DMS114 treated with DMSO at 0.1 percent for 48 hours (cell line): ENCODE data around the gene S100A2.

Source experiments
- DNase-seq: peaks from one replicate; lab custom pipeline; 2025; ENCODE audit not compliant: unreplicated experiment; lab: John Stamatoyannopoulos, UW

The S100A2 gene

GRCh38 chr1:153546796-153547559 lies 18.7 kb downstream of the S100A2 start:
- DNase-seq = no peak

- DNase-seq = no peak
Observed at GRCh38 chr1:153546371-153546770, 19.3 kb downstream of the S100A2 start.

- no peak for DNase-seq
Observed at GRCh38 chr1:153545067-153546055, 20.3 kb downstream of the S100A2 start, which contains the start of gene S100A4. TSS of gene S100A4 (minus strand) at chr1:153545806. CDS start at chr1:153544794, 1,012 bp downstream.

DNA sequence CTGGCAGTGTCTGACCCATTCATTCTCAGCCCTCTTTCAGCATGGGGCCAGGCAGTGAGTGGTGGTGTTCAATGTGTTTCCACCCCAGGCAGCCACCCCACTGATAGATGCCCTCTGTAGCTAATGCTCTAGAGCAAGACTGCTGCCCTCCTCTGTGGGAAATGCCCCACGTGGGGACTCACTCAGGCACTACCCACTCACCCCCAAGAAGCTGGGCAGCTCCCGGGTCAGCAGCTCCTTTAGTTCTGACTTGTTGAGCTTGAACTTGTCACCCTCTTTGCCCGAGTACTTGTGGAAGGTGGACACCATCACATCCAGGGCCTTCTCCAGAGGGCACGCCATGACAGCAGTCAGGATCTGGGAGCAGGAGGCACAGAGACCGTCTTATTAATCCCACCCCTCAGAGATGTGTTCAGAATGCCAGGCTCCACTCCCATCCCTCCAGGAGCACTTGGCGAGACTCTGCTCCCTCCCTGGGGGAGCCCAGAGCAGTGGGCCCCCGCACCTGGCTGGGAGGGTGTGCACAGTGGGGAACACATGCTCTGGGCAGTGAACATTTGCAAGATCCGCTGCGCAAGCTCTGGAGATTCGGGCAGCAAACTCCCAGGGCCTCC lies 21.1 kb downstream of the S100A2 start:
- no peak for DNase-seq

- no peak for DNase-seq
Observed at GRCh38 chr1:153543736-153544135, 21.9 kb downstream of the S100A2 start.

DNA sequence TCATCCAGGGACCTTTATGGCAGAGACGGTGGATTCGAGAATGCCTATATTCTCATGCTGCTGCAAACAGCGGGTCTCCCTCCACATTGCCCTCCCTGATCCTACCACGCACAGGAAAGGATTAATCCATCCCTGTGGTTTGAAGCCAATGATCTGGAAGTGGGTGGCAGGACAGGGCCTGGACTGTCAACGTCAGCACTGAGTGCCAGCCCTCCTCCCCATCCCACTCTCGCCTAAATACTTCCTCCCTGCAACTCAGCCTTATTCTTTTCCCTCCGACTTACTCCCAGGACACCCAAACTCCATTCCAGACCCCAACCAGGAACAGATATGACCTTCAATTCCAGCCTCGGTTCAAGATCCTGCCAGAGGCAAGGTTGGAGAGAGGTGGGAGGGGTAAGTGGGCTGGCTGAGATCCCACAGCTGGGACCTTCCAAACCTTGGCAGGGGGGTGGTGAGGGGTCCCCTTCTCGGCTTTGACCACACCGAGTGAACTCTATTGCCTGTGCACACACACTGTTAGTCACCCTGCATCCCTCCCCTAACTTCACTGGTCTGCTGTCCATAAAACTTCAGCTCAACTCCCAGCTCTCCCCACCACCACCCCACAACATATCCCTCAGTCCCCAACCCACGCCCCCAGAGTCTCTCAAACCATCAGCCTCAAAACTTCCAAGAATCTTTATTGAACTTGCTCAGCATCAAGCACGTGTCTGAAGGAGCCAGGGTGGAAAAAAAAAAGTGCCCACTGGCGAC lies 22.5 kb downstream of the S100A2 start:
- DNase-seq = no peak

- no peak for DNase-seq
Observed at GRCh38 chr1:153541641-153542590, 23.7 kb downstream of the S100A2 start.

GRCh38 chr1:153540394-153541361 lies 25.0 kb downstream of the S100A2 start, which contains the start of gene S100A5:
TSS of gene S100A5 (minus strand) at chr1:153540934. CDS start at chr1:153540191, 743 bp downstream.
- DNase-seq = no peak

DNA sequence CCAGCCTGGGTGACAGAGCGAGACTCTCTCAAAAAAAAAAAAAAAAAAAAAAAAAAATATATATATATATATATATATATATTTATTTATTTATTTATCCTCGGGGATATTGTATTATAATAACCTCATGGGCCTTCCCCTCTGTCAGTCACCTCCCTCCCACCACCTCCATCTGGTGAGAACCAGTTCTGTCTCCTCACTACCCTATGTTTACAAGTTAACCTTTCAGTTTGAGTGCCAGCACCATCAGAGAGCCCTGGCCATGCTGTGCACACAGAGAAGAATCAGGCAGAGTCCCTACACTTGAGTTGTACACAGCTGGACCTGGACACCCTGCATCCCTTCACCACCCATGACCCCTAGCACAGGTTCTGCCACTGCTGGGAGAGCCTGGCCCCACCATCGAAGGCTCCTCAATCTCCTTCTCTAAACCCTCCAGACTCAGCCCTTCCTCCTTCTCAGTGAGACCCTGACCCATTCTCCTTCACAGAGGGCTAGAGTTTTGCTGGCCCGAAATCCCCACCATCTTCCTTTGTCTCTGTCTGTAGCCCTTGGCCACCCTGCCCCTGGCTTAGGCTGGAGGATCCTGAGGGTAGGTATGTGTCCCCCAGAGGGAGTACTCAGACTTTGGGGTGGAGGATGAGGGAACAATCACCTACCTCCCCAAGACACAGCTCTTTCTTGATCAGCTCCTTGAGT lies 26.1 kb downstream of the S100A2 start:
- DNase-seq = no peak

DNA sequence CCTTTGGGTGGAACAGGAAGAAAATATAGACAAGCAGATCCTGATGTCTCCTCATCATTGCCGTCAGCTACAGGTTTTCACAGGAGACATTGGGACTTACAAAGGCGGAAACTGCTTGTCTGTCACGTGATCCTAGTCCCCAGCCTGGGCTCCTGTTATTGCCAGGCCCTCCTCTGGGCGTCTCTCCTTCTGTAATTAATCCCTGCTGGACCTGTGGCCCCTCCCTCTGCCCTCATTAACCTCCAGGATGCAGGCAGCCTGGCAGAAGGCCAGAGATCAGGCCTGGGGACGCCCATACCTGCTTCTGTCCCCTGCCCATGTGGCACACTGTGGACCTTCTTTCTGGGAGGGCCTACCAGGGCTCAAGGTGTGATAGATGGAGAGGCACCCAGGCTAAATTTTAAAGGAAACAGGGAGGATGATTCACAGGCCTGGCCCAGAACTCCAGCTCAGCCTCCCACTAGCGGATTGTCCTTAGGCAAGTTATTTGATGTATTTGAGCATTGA lies 27.3 kb downstream of the S100A2 start:
- DNase-seq = no peak

DNA sequence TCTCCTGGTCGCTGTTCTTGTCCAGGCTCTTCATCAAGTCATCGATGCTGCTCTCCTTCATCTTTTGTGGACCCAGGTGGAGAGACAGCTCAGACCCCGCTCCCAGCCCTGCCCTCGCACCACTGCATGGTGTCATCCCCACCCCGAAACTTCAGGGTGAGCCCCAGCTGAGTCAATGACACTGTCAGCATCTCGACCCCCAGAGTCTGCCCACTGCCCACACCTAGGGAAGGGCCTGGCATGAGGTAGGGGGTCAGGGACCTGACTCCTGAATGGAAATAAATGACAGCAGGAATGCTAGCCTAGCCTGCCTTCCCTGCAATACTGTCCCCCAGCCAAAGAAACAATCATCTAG lies 28.3 kb downstream of the S100A2 start:
- no peak for DNase-seq

- no peak for DNase-seq
Observed at GRCh38 chr1:153536671-153537375, 28.8 kb downstream of the S100A2 start.

DNA sequence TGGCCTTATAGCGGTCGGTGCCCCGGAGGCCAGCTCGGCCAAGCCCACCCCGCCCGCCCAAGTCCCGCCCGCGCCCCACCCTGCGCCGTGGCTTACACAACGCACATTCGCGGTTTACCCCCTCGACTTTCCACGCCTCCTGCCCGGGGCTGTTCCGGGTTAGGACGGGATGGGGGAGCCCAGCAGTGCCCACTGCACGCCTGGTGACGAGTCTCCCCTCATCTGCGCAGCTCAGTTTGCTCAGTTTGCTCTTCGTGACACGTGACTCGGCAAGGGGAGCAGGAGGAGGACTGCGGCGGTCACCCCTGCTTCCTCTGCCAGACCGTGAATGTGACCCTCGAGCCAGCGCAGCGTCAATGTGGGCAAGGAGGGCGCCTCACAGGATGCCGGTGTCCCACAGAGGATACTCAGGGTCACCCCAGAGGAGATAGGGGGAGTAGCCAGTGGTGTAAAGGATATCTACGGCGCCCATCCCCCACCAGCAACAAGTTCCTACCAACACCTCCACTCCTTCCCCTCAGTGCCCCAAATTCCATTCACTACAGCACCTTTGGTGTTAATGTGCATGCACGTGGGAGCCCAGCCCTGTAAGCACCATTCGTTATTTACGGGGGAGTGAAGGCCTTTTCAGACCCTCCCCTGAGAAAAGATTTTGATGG lies 29.5 kb downstream of the S100A2 start:
- peak; percentile 32 for DNase-seq

- no peak for DNase-seq
Observed at GRCh38 chr1:153535242-153536011, 30.2 kb downstream of the S100A2 start, which contains the start of gene S100A6. TSS of gene S100A6 (minus strand) at chr1:153535991. CDS start at chr1:153535339, 652 bp downstream.

DNA sequence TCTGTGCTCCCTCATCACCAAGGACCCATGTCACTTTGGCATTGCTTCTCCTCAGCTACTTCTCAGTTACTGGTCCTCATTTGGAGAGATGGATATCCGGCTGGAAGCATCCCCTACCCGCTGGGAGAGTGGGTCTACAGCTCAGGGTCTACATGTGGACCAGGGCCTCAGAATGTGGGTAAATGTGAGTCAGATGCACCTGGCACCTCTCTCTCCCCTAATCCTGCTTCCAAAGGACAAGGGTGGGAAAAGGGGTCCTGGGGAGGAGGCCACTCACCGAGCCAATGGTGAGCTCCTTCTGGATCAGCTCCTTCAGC lies 30.8 kb downstream of the S100A2 start:
- no peak for DNase-seq
